Caco-2 (cell line): ENCODE measurements around the gene ATG10. TPM values are rescaled to one million over a fixed set of nuclear protein-coding genes. Genes with fewer than 3 reads are reported as not detected.

Experiments used
- BruUV-seq: library from RNA; stranded (reverse); fragments of 400-500 nt; replicated peaks from 2 replicates; lab custom pipeline; 2021; lab: Mats Ljungman, UMichigan
- CTCF ChIA-PET: fragments of 300-600 bp; sonication (Branson Sonifier 250); formaldehyde crosslinking; loops from one replicate; lab custom pipeline; 2022; ENCODE audit warnings: antibody characterized with exemption; lab: Charles Lee
- POLR2A ChIA-PET: fragments of 300-600 bp; sonication (Branson Sonifier 250); formaldehyde crosslinking; loops from one replicate; lab custom pipeline; 2022; ENCODE audit warnings: antibody characterized with exemption; lab: Charles Lee
- DNase-seq, 2 experiments: peaks; one replicate each; pipeline versions ENCODE4 v3.0.0 to v3.0.0-alpha.2; 2020 to 2022
- H3K27me3 ChIP-seq: replicated peaks from 2 replicates; pipeline ENCODE4 v1.6.0; 2011; ENCODE audit warnings: low read length; ENCODE audit not compliant: control insufficient read depth, insufficient read depth
- H3K36me3 ChIP-seq: 2 replicates; pipeline ENCODE4 v1.5.1; 2011; ENCODE audit warnings: low read length; ENCODE audit not compliant: control insufficient read depth, insufficient read depth
- H3K4me1 ChIP-seq: fragments of 250-450 bp; sonication (Bioruptor Pico); 2 replicates; pipeline ENCODE4 v1.5.1; 2020; ENCODE audit warnings: mild to moderate bottlenecking
- H3K4me3 ChIP-seq: 2 replicates; pipeline ENCODE4 v1.5.1; 2011; ENCODE audit warnings: low read depth, mild to moderate bottlenecking, control low read depth, low read length
- H3K9me3 ChIP-seq: fragments of 250-450 bp; sonication (Bioruptor Pico); 2 replicates; pipeline ENCODE4 v1.5.1; 2020; ENCODE audit warnings: mild to moderate bottlenecking, moderate library complexity
- H3K27ac Mint-ChIP-seq: one replicate; pipeline ENCODE4 v1.8.0; 2022; ENCODE audit warnings: mixed read lengths; ENCODE audit not compliant: unreplicated experiment
- H3K27me3 Mint-ChIP-seq: one replicate; pipeline ENCODE4 v1.8.0; 2022; ENCODE audit warnings: mixed read lengths; ENCODE audit not compliant: insufficient read depth, unreplicated experiment
- H3K36me3 Mint-ChIP-seq: one replicate; pipeline ENCODE4 v1.8.0; 2022; ENCODE audit warnings: mild to moderate bottlenecking, mixed read lengths; ENCODE audit not compliant: insufficient read depth, unreplicated experiment
- H3K4me1 Mint-ChIP-seq: one replicate; pipeline ENCODE4 v1.8.0; 2022; ENCODE audit warnings: low read depth, mixed read lengths; ENCODE audit not compliant: unreplicated experiment
- H3K4me3 Mint-ChIP-seq: one replicate; pipeline ENCODE4 v1.8.0; 2022; ENCODE audit warnings: mild to moderate bottlenecking, moderate library complexity, mixed read lengths; ENCODE audit not compliant: unreplicated experiment
- H3K9me3 Mint-ChIP-seq: one replicate; pipeline ENCODE4 v1.8.0; 2022; ENCODE audit warnings: mixed read lengths; ENCODE audit not compliant: unreplicated experiment
- CTCF ChIP-seq, 2 experiments: fragments of 200-600 bp in 1 of 2; IDR thresholded peaks; 1 replicate in 1 of 2; 2 replicates in 1 of 2; pipeline versions ENCODE4 v1.5.1 to v1.8.0; 2011 to 2022; ENCODE audit warnings: antibody characterized with exemption in 1 of 2, control low read depth in 1 of 2, inconsistent platforms in 1 of 2, low read depth in 1 of 2, low read length in 1 of 2, mild to moderate bottlenecking in 1 of 2, moderate library complexity in 1 of 2; ENCODE audit not compliant: insufficient read depth in 1 of 2, severe bottlenecking in 1 of 2, unreplicated experiment in 1 of 2
- intact Hi-C: fragments of 100-400 bp; cut with micrococcal nuclease; formaldehyde crosslinking; loops from one replicate; pipeline ENCODE4 v1.10.0; 2022; ENCODE audit not compliant: unreplicated experiment
- total RNA-seq: library from RNA; stranded (reverse); gene quantifications from 2 replicates; pipeline ENCODE4 v1.2.3, GENCODE V29; 2022

ATG10 gene
- total RNA-seq, 1 experiment from 2014 or later: 5.8 TPM

DNA sequence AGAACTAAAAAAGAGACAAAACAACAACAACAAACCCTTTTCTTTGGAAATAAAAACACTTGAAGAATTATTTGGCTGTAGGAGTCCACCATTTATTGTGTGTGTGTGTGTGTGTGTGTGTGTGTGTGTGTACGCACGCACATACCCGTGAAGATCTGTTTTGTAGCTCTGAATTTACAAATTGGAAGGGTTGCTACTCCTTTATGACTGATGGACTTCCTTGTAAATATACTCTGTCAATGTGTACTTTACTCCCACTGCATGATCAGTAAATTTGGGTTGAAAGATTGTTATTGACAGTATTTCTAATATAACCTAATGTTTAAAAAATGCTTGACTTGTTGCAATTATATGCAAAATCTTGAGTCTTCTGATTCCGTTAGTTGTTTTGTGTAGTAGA is 148.1 kb downstream of the ATG10 start:
- Mint-ChIP-seq H3K4me3 (no peak overlapping the region), H3K9me3 (no peaks in the 10 kb centered on the region), H3K27ac (no peak overlapping the region), H3K27me3 (no peaks in the 10 kb centered on the region), H3K4me1 (no peaks in the 10 kb centered on the region), H3K36me3 (no peaks in the 10 kb centered on the region)
- BruUV-seq: no TSS peak
- no peak for DNase-seq
- H3K27me3 ChIP-seq: no peaks in the 10 kb centered on the region
- H3K4me1 ChIP-seq: no peaks in the 10 kb centered on the region
- H3K4me3 ChIP-seq: no peak overlapping the region
- CTCF ChIA-PET: no interaction called here
- no peaks in the 10 kb centered on the region for H3K9me3 ChIP-seq
- intact Hi-C loops: no loop called here
- no peaks in the 10 kb centered on the region for H3K36me3 ChIP-seq
- POLR2A ChIA-PET: no interaction called here
- TF ChIP-seq CTCF (IDR thresholded peaks at IDR 0.05; ENCODE audit: insufficient read depth in 1 of 2, low read depth in 1 of 2, low read length in 1 of 2, severe bottlenecking in 1 of 2, unreplicated experiment in 1 of 2): no peak

- no peaks in the 10 kb centered on the region for H3K36me3 Mint-ChIP-seq
- H3K9me3 ChIP-seq: no peaks in the 10 kb centered on the region; the same call in 1 of the 2 replicates
- H3K27me3 ChIP-seq: no peaks in the 10 kb centered on the region
- no peaks in the 10 kb centered on the region for H3K36me3 ChIP-seq
- POLR2A ChIA-PET: no interaction called here
- no peak for DNase-seq
- no peaks in the 10 kb centered on the region for H3K4me1 Mint-ChIP-seq
- H3K27ac Mint-ChIP-seq: no peak overlapping the region
- H3K27me3 Mint-ChIP-seq: peaks cover 5% of the 10 kb centered on the region
- BruUV-seq: no TSS peak
- CTCF ChIA-PET: no interaction called here
- no peaks in the 10 kb centered on the region for H3K4me1 ChIP-seq
- intact Hi-C loops: no loop called here
- no peak for TF ChIP-seq CTCF (IDR thresholded peaks at IDR 0.05; ENCODE audit: insufficient read depth in 1 of 2, low read depth in 1 of 2, low read length in 1 of 2, severe bottlenecking in 1 of 2, unreplicated experiment in 1 of 2)
- no peak overlapping the region for H3K4me3 Mint-ChIP-seq
- no peak overlapping the region for H3K4me3 ChIP-seq
- H3K9me3 Mint-ChIP-seq: peaks cover 20% of the 10 kb centered on the region
Measured at GRCh38 chr5:82129723-82130285, 158.0 kb downstream of the ATG10 start.

GRCh38 chr5:82130602-82131001 is 158.8 kb downstream of the ATG10 start:
- no peak for DNase-seq
- Mint-ChIP-seq H3K27ac (no peak overlapping the region), H3K4me1 (no peaks in the 10 kb centered on the region), H3K27me3 (peaks cover 5% of the 10 kb centered on the region), H3K9me3 (peaks cover 28% of the 10 kb centered on the region), H3K36me3 (no peaks in the 10 kb centered on the region), H3K4me3 (no peak overlapping the region)
- H3K36me3 ChIP-seq: no peaks in the 10 kb centered on the region
- no TSS peak for BruUV-seq
- no peak for TF ChIP-seq CTCF (IDR thresholded peaks at IDR 0.05; ENCODE audit: insufficient read depth in 1 of 2, low read depth in 1 of 2, low read length in 1 of 2, severe bottlenecking in 1 of 2, unreplicated experiment in 1 of 2)
- H3K27me3 ChIP-seq: no peaks in the 10 kb centered on the region
- ChIA-PET CTCF (no interaction called here), POLR2A (no interaction called here)
- H3K9me3 ChIP-seq: no peaks in the 10 kb centered on the region; the same call in 1 of the 2 replicates
- intact Hi-C loops: no loop called here
- H3K4me1 ChIP-seq: no peaks in the 10 kb centered on the region
- no peak overlapping the region for H3K4me3 ChIP-seq
